Measurements from ENCODE around the gene DOCK3.
"Not testable (repeated sequence)": the region's sequence is repeated elsewhere in the genome, so short reads cannot be mapped to it uniquely, and the experiment has no call there.

DOCK3 gene

GRCh38 chr3:50687127-50687751 lies 12.5 kb downstream of the DOCK3 start:
- no peak for DNase-seq

GRCh38 chr3:50687916-50688315 lies 13.2 kb downstream of the DOCK3 start:
- no peak for DNase-seq

- DNase-seq: not testable (repeated sequence)
Measured at GRCh38 chr3:50688602-50689001, 13.9 kb downstream of the DOCK3 start.

GRCh38 chr3:50689558-50689957 lies 14.8 kb downstream of the DOCK3 start:
- no peak for DNase-seq

GRCh38 chr3:50695031-50695430 lies 20.3 kb downstream of the DOCK3 start:
- DNase-seq: no peak

- no peak for DNase-seq
Measured at GRCh38 chr3:50696276-50696675, 21.5 kb downstream of the DOCK3 start.

GRCh38 chr3:50698269-50698668 lies 23.5 kb downstream of the DOCK3 start:
- no peak for DNase-seq

GRCh38 chr3:50708620-50709019 lies 33.9 kb downstream of the DOCK3 start:
- no peak for DNase-seq

- DNase-seq: no peak
Measured at GRCh38 chr3:50714946-50715345, 40.2 kb downstream of the DOCK3 start.

GRCh38 chr3:50724831-50725230 lies 50.1 kb downstream of the DOCK3 start:
- no peak for DNase-seq

GRCh38 chr3:50734985-50735384 lies 60.3 kb downstream of the DOCK3 start:
- no peak for DNase-seq

- no peak for DNase-seq
Measured at GRCh38 chr3:50737193-50737905, 62.6 kb downstream of the DOCK3 start.

GRCh38 chr3:50737906-50738598 lies 63.3 kb downstream of the DOCK3 start:
- DNase-seq: no peak

- DNase-seq: no peak
Measured at GRCh38 chr3:50743643-50744042, 68.9 kb downstream of the DOCK3 start.

- DNase-seq: no peak
Measured at GRCh38 chr3:50749822-50750221, 75.1 kb downstream of the DOCK3 start.

GRCh38 chr3:50759015-50759414 lies 84.3 kb downstream of the DOCK3 start:
- DNase-seq: no peak

GRCh38 chr3:50777680-50778079 lies 103.0 kb downstream of the DOCK3 start:
- DNase-seq: no peak

- DNase-seq: not testable (repeated sequence)
Measured at GRCh38 chr3:50781766-50782165, 107.0 kb downstream of the DOCK3 start.

GRCh38 chr3:50786631-50787030 lies 111.9 kb downstream of the DOCK3 start:
- DNase-seq: no peak

- DNase-seq: not testable (repeated sequence)
Measured at GRCh38 chr3:50790894-50791293, 116.2 kb downstream of the DOCK3 start.

GRCh38 chr3:50792568-50792967 lies 117.8 kb downstream of the DOCK3 start:
- no peak for DNase-seq

GRCh38 chr3:50803805-50804204 lies 129.1 kb downstream of the DOCK3 start:
- DNase-seq: not testable (repeated sequence)

GRCh38 chr3:50804376-50804775 lies 129.6 kb downstream of the DOCK3 start:
- not testable (repeated sequence) for DNase-seq

- no peak for DNase-seq
Measured at GRCh38 chr3:50805321-50805720, 130.6 kb downstream of the DOCK3 start.

All from NCI-H510A (cell line).